ENCODE measurements around the gene ZNF41. TPM values are rescaled to one million over a fixed set of nuclear protein-coding genes. Genes with fewer than 3 reads are reported as not detected.

The ZNF41 gene
- polyA plus RNA-seq, 1 of the 3 experiments (the other 2 are of a cell fraction), result 2.7 TPM

DNA sequence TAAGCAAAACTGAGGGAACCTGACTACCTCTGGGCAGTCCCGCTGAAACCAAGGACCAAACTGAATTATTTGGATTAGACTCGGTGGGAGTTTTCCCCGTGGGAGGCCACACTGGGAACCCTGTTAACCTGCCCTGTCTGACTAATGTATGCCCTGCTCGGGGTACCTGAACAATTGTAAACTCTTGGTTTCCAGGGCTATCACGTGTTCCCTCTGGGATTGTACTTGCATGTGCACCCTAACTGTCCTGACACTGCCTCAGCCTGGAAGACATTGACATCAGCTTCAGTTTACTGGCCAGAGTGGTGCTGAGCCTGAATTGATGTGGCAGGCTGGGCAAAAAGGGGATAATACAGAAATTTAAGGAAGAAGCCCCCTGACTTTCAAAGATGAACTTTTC, 20.1 kb upstream of the ZNF41 start:
- Histone ChIP-seq H3F3A (replicated peaks; ENCODE audit: insufficient read depth) (no peaks in the 10 kb centered on the region), H3K9me2 (no peaks in the 10 kb centered on the region), H3K4me3 (ENCODE audit: low read depth in 2 of 2, low read length in 1 of 2) (no peak overlapping the region), H3K79me2 (ENCODE audit: insufficient read depth) (no peaks in the 10 kb centered on the region), H3K9ac (no peak overlapping the region), H3K9me3 (no peaks in the 10 kb centered on the region), H3K27me3 (ENCODE audit: insufficient read depth) (no peaks in the 10 kb centered on the region; the same call in 1 of the 2 replicates), H3K4me2 (no peak overlapping the region), H2AFZ (ENCODE audit: low read depth) (no peak overlapping the region), H4K20me1 (ENCODE audit: insufficient read depth) (no peaks in the 10 kb centered on the region), H3K36me3 (replicated peaks in 1 of 2; ENCODE audit: control insufficient read depth in 1 of 2, insufficient read depth in 2 of 2, low read length in 1 of 2) (no peaks in the 10 kb centered on the region), H3K27ac (ENCODE audit: low read depth in 2 of 2, low read length in 1 of 2) (no peak overlapping the region), H3K4me1 (ENCODE audit: control insufficient read depth in 1 of 2, insufficient read depth in 2 of 2, low read depth in 1 of 2, low read length in 1 of 2) (peaks cover 0 to 3% of the 10 kb centered on the region in 2 experiments; a peak in 1 of 4 replicates)
- POLR2A ChIA-PET, result no interaction called here
- TF ChIP-seq ELF1 (IDR thresholded peaks at IDR 0.05) (no peak), JUND (IDR thresholded peaks at IDR 0.05) (no peak), CHD2 (IDR thresholded peaks at IDR 0.05; ENCODE audit: low read length, partially characterized antibody) (no peak), RCOR1 (IDR thresholded peaks at IDR 0.05; ENCODE audit: low read length) (no peak), EP300 (IDR thresholded peaks at IDR 0.05; ENCODE audit: borderline replicate concordance in 1 of 2, low read depth in 1 of 2, low read length in 1 of 2) (no peak), GABPA (IDR thresholded peaks at IDR 0.05; ENCODE audit: low read depth) (no peak), MEF2A (IDR thresholded peaks at IDR 0.05; ENCODE audit: borderline replicate concordance, low read depth) (no peak), FOXJ3 (CRISPR knock-in tag; IDR thresholded peaks at IDR 0.05) (no peak)
- TF ChIP-seq, protein P1, sequence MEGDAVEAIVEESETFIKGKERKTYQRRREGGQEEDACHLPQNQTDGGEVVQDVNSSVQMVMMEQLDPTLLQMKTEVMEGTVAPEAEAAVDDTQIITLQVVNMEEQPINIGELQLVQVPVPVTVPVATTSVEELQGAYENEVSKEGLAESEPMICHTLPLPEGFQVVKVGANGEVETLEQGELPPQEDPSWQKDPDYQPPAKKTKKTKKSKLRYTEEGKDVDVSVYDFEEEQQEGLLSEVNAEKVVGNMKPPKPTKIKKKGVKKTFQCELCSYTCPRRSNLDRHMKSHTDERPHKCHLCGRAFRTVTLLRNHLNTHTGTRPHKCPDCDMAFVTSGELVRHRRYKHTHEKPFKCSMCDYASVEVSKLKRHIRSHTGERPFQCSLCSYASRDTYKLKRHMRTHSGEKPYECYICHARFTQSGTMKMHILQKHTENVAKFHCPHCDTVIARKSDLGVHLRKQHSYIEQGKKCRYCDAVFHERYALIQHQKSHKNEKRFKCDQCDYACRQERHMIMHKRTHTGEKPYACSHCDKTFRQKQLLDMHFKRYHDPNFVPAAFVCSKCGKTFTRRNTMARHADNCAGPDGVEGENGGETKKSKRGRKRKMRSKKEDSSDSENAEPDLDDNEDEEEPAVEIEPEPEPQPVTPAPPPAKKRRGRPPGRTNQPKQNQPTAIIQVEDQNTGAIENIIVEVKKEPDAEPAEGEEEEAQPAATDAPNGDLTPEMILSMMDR (IDR thresholded peaks at IDR 0.05), result no peak
- TF ChIP-seq, protein P2, sequence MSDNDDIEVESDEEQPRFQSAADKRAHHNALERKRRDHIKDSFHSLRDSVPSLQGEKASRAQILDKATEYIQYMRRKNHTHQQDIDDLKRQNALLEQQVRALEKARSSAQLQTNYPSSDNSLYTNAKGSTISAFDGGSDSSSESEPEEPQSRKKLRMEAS (IDR thresholded peaks at IDR 0.05; ENCODE audit: low read depth), result no peak
- DNase-seq, result no peak
- WGBS (ENCODE audit: low lambda C conversion rate), result 47% methylated on average over 5 of the region's 5 CpGs
- CTCF ChIA-PET, result interaction anchor here (8.3 kb wide), 1 partner anchor 20 kb away, joined by 107 read pairs; no protein-coding TSS in a partner anchor

DNA sequence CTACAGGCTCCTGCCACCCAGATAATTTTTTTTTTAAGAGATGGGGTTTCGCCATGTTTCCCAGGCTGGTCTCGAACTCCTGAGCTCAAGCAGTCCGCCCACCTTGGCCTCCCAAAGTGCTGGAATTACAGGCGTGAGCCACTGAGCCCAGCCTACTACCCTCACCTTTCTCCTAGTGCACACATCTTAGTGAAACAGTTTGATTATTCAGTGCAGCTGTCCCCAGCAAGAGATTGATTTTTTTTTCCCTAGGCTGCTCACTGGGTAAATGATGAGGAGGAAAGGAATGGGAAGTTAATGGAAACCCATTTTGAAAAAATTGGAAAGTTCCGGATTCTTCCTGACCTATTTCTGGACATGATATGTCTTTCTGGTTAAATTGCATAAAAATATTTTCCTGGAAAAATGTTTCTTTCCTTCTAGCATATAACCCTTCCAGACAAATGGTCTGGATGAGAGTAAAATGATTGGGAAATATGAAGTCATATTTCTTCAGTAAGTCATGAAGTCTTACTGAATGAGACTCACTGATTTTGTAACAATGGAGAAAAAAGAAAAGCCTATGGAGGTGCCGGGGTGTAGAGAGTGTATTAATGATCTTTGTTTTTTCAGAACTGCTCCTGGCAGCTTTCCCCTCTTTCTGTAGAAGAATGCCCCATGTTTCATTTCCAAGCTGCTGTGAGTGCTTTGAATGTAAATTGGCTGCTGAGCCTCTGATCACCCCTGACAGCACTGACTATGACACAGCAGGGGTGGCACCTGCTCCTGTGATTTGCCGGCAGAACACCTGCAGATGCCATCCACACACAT, 19.5 kb upstream of the ZNF41 start:
- no peak for TF ChIP-seq TAF1 (IDR thresholded peaks at IDR 0.05; ENCODE audit: borderline replicate concordance, low read depth, low read length)
- TF ChIP-seq POLR2AphosphoS5 (IDR thresholded peaks at IDR 0.05; ENCODE audit: low read depth, low read length), result no peak
- TF ChIP-seq, protein P1 (IDR thresholded peaks at IDR 0.05), result no peak
- no peak for TF ChIP-seq NRF1 (IDR thresholded peaks at IDR 0.05; ENCODE audit: low read depth, low read length)
- TF ChIP-seq RCOR1 (IDR thresholded peaks at IDR 0.05; ENCODE audit: low read length), result no peak
- no peak for TF ChIP-seq MXI1 (IDR thresholded peaks at IDR 0.05; ENCODE audit: low read depth, low read length)
- no peak for TF ChIP-seq TCF12 (IDR thresholded peaks at IDR 0.05)
- TF ChIP-seq, protein P2 (IDR thresholded peaks at IDR 0.05; ENCODE audit: low read depth), result no peak
- TF ChIP-seq, protein P3, sequence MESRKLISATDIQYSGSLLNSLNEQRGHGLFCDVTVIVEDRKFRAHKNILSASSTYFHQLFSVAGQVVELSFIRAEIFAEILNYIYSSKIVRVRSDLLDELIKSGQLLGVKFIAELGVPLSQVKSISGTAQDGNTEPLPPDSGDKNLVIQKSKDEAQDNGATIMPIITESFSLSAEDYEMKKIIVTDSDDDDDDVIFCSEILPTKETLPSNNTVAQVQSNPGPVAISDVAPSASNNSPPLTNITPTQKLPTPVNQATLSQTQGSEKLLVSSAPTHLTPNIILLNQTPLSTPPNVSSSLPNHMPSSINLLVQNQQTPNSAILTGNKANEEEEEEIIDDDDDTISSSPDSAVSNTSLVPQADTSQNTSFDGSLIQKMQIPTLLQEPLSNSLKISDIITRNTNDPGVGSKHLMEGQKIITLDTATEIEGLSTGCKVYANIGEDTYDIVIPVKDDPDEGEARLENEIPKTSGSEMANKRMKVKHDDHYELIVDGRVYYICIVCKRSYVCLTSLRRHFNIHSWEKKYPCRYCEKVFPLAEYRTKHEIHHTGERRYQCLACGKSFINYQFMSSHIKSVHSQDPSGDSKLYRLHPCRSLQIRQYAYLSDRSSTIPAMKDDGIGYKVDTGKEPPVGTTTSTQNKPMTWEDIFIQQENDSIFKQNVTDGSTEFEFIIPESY (IDR thresholded peaks at IDR 0.05; ENCODE audit: borderline replicate concordance, low read depth), result no peak
- no peak for TF ChIP-seq FOSL2 (IDR thresholded peaks at IDR 0.05; ENCODE audit: borderline replicate concordance, low read depth)
- TF ChIP-seq GATA2 (CRISPR knock-in tag; IDR thresholded peaks at IDR 0.05), result no peak
- no peak for TF ChIP-seq EP300 (IDR thresholded peaks at IDR 0.05; ENCODE audit: borderline replicate concordance in 1 of 2, low read depth in 1 of 2, low read length in 1 of 2)
- TF ChIP-seq FOXM1 (IDR thresholded peaks at IDR 0.05; ENCODE audit: low read depth), result no peak
- POLR2A ChIA-PET, result no interaction called here
- no peak overlapping the region for H3K9ac ChIP-seq
- no peaks in the 10 kb centered on the region for H3K9me2 ChIP-seq
- H3K4me3 ChIP-seq (ENCODE audit: low read depth in 2 of 2, low read length in 1 of 2), result no peak overlapping the region
- no peak overlapping the region for H3K27ac ChIP-seq (ENCODE audit: low read depth in 2 of 2, low read length in 1 of 2)
- no peaks in the 10 kb centered on the region for H4K20me1 ChIP-seq (ENCODE audit: insufficient read depth)
- DNase-seq, result no peak
- H3K36me3 ChIP-seq (replicated peaks in 1 of 2; ENCODE audit: control insufficient read depth in 1 of 2, insufficient read depth in 2 of 2, low read length in 1 of 2), result no peaks in the 10 kb centered on the region
- H3K9me3 ChIP-seq, result no peaks in the 10 kb centered on the region
- H3K4me1 ChIP-seq (ENCODE audit: control insufficient read depth in 1 of 2, insufficient read depth in 2 of 2, low read depth in 1 of 2, low read length in 1 of 2), result peaks cover 0 to 3% of the 10 kb centered on the region in 2 experiments; a peak in 1 of 4 replicates
- no peaks in the 10 kb centered on the region for H3K79me2 ChIP-seq (ENCODE audit: insufficient read depth)
- 50% methylated on average over 7 of the region's 7 CpGs for WGBS (ENCODE audit: low lambda C conversion rate)
- no peaks in the 10 kb centered on the region for H3F3A ChIP-seq (replicated peaks; ENCODE audit: insufficient read depth)
- H2AFZ ChIP-seq (ENCODE audit: low read depth), result no peak overlapping the region
- no peak overlapping the region for H3K4me2 ChIP-seq
- H3K27me3 ChIP-seq (ENCODE audit: insufficient read depth), result no peaks in the 10 kb centered on the region
- CTCF ChIA-PET, result interaction anchor here (0.6 to 8.3 kb wide), 2 partner anchors 21 to 475 kb away, joined by 3 to 107 read pairs; no protein-coding TSS in a partner anchor
